ENCODE measurements around the gene C1orf56.
"Not testable (repeated sequence)": the region's sequence is repeated elsewhere in the genome, so short reads cannot be mapped to it uniquely, and the experiment has no call there.

Gene C1orf56

GRCh38 chr1:151062741-151063371, 15.3 kb downstream of the C1orf56 start:
- ATAC-seq (no peak), DNase-seq (no peak)

- ATAC-seq (no peak), DNase-seq (no peak)
Measured at GRCh38 chr1:151065089-151065645, 17.6 kb downstream of the C1orf56 start.

- ATAC-seq: no peak
- DNase-seq: no peak
Measured at GRCh38 chr1:151067185-151067584, 19.6 kb downstream of the C1orf56 start.

GRCh38 chr1:151069103-151069486, 21.5 kb downstream of the C1orf56 start:
- ATAC-seq (no peak), DNase-seq (no peak)

GRCh38 chr1:151070474-151071276, 23.1 kb downstream of the C1orf56 start, which contains the start of gene GABPB2:
GABPB2 (plus strand) TSS chr1:151070761; CDS start chr1:151088190, 17,429 bp downstream.
- peak; percentile 93 for ATAC-seq

GRCh38 chr1:151072224-151072623, 24.7 kb downstream of the C1orf56 start:
- DNase-seq: no peak
- ATAC-seq: no peak

More at GRCh38 chr1:151070474-151071276, 23.1 kb downstream of the C1orf56 start, which contains the start of gene GABPB2:
- DNase-seq: peak; percentile 96

GRCh38 chr1:151085953-151086559, 38.5 kb downstream of the C1orf56 start:
- ATAC-seq (no peak), DNase-seq (no peak)

GRCh38 chr1:151097426-151097825, 49.9 kb downstream of the C1orf56 start:
- ATAC-seq, DNase-seq: not testable (repeated sequence)

- DNase-seq (no peak), ATAC-seq (no peak)
Measured at GRCh38 chr1:151098126-151098525, 50.6 kb downstream of the C1orf56 start.
